GM10266 (cell line): ENCODE data around the gene ZNF274.

Experiments
- DNase-seq: peaks from one replicate; pipeline ENCODE4 v3.0.0; 2012; ENCODE audit errors: extremely low spot score
- CTCF ChIP-seq: IDR thresholded peaks from 2 replicates; pipeline ENCODE4 v1.5.1; 2012; ENCODE audit warnings: mild to moderate bottlenecking, low read depth; ENCODE audit not compliant: control insufficient read depth, insufficient read depth; ENCODE audit errors: missing control alignments

ZNF274 gene

GRCh38 chr19:58261968-58262921 lies 79.4 kb downstream of the ZNF274 start:
- no peak for TF ChIP-seq CTCF
- DNase-seq: no peak

GRCh38 chr19:58262922-58263296 lies 80.0 kb downstream of the ZNF274 start:
- DNase-seq: no peak
- TF ChIP-seq CTCF: no peak
